ENCODE results near the gene ST7.

ST7 gene

DNA sequence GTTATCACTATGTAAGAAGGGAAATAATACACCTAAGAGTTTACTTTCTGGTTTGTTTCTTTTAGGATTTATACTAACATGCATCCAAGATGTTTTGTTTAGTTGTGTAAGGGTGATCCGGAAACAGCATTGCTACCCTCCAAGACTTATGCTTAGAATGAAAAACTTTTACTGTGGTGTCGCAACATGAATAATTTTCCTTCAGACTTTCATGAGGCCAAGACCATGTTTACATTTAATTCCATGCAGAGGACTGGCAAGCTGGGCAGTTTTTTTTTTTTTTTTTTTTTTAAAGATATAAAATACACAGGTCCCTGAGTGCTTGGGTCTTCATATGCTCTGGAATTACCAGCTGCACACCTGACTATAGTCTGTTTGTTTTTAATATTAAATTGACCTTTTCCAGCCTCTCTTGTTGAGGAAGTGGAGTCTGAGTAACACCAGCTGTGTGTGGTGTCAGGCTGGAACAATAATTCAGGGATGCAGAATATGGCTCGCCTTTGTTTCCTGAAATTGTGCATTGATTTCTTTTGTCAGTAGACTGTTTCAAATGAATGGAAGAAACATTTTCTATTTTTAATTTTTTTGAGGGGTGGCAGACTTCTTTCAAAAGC lies 81.7 kb downstream of the ST7 start:
- no peak overlapping the region for H3K4me3 ChIP-seq (ENCODE audit: control insufficient read depth, low read depth, low read length)
- DNase-seq (ENCODE audit: low read depth): peak; percentile 44
- no peak for TF ChIP-seq CTCF (conservative IDR thresholded peaks at IDR 0.05; ENCODE audit: control insufficient read depth, insufficient read depth, low read depth, low read length)

- DNase-seq (ENCODE audit: low read depth): no peak
- H3K4me3 ChIP-seq (ENCODE audit: control insufficient read depth, low read depth, low read length): no peak overlapping the region
- peak; percentile 3 for TF ChIP-seq CTCF (conservative IDR thresholded peaks at IDR 0.05; ENCODE audit: control insufficient read depth, insufficient read depth, low read depth, low read length)
Measured at GRCh38 chr7:117035465-117035862, 82.2 kb downstream of the ST7 start.

DNA sequence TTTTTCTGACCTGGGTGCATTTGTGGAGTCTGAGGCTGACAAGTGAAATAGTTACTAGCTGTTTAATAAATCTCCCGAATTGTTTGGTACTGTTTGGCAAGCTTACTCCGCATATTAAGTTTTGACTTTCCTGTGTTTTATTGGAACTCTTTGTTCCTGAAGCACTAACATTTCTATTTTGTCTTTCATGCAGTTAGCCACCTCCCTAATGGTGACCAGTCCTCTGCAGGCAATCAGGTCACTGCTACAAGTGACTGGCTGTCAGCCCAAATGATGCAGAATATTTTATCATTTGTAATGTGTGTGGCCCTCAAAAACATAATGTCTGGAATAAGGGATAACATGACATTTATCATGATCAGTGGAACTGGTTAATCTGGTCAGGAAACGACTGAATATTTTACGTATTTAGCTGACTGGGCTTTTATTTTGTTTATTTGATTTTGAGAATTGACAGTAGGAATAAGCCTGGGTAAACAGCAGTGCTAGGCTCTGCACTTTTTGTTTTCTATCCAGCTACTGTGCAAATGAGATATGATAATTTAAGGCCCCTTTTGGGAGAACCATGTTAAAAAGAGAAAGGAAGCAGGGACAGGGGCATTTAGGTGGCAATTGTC lies 82.9 kb downstream of the ST7 start:
- no peak for DNase-seq (ENCODE audit: low read depth)
- H3K4me3 ChIP-seq (ENCODE audit: control insufficient read depth, low read depth, low read length): no peak overlapping the region
- TF ChIP-seq CTCF (conservative IDR thresholded peaks at IDR 0.05; ENCODE audit: control insufficient read depth, insufficient read depth, low read depth, low read length): no peak

- H3K4me3 ChIP-seq (ENCODE audit: control insufficient read depth, low read depth, low read length): no peak overlapping the region
- TF ChIP-seq CTCF (conservative IDR thresholded peaks at IDR 0.05; ENCODE audit: control insufficient read depth, insufficient read depth, low read depth, low read length): no peak
- DNase-seq (ENCODE audit: low read depth): no peak
Measured at GRCh38 chr7:117036836-117037235, 83.5 kb downstream of the ST7 start.

GRCh38 chr7:117038408-117038807 lies 85.1 kb downstream of the ST7 start:
- no peak for DNase-seq (ENCODE audit: low read depth)
- H3K4me3 ChIP-seq (ENCODE audit: control insufficient read depth, low read depth, low read length): no peak overlapping the region
- no peak for TF ChIP-seq CTCF (conservative IDR thresholded peaks at IDR 0.05; ENCODE audit: control insufficient read depth, insufficient read depth, low read depth, low read length)

GRCh38 chr7:117041007-117041406 lies 87.7 kb downstream of the ST7 start:
- DNase-seq (ENCODE audit: low read depth): peak; percentile 90
- no peak for TF ChIP-seq CTCF (conservative IDR thresholded peaks at IDR 0.05; ENCODE audit: control insufficient read depth, insufficient read depth, low read depth, low read length)
- no peak overlapping the region for H3K4me3 ChIP-seq (ENCODE audit: control insufficient read depth, low read depth, low read length)
